ENCODE measurements around the gene MMP24.

MMP24 gene

GRCh38 chr20:35235881-35236280 lies 9.4 kb downstream of the MMP24 start:
- Histone ChIP-seq H3K79me2 (peaks cover 17% of the 10 kb centered on the region), H3K9me3 (ENCODE audit: control insufficient read depth, low read length) (no peaks in the 10 kb centered on the region), H3K4me1 (no peaks in the 10 kb centered on the region), H2AFZ (no peak overlapping the region), H3K9ac (no peak overlapping the region), H3K4me2 (ENCODE audit: low read length) (no peak overlapping the region), H3K27ac (no peak overlapping the region), H3K36me3 (ENCODE audit: control insufficient read depth, insufficient read depth, low read length) (no peaks in the 10 kb centered on the region), H3K27me3 (ENCODE audit: control insufficient read depth, insufficient read depth, low read length) (no peaks in the 10 kb centered on the region), H3K4me3 (ENCODE audit: low read depth, low read length) (no peak overlapping the region)
- no peak for TF ChIP-seq CTCF (IDR thresholded peaks at IDR 0.05)

GRCh38 chr20:35237486-35237885 lies 11.0 kb downstream of the MMP24 start:
- TF ChIP-seq CTCF (IDR thresholded peaks at IDR 0.05) = no peak
- no peaks in the 10 kb centered on the region for H3K9me3 ChIP-seq (ENCODE audit: control insufficient read depth, low read length)
- no peaks in the 10 kb centered on the region for H3K4me1 ChIP-seq
- H2AFZ ChIP-seq = no peak overlapping the region
- no peak overlapping the region for H3K9ac ChIP-seq
- no peak overlapping the region for H3K4me2 ChIP-seq (ENCODE audit: low read length)
- no peaks in the 10 kb centered on the region for H3K27me3 ChIP-seq (ENCODE audit: control insufficient read depth, insufficient read depth, low read length)
- H3K36me3 ChIP-seq (ENCODE audit: control insufficient read depth, insufficient read depth, low read length) = no peaks in the 10 kb centered on the region
- peaks cover 19% of the 10 kb centered on the region for H3K79me2 ChIP-seq
- H3K4me3 ChIP-seq (ENCODE audit: low read depth, low read length) = no peak overlapping the region
- no peak overlapping the region for H3K27ac ChIP-seq

- Histone ChIP-seq H3K27me3 (ENCODE audit: control insufficient read depth, insufficient read depth, low read length) (no peaks in the 10 kb centered on the region), H3K27ac (no peak overlapping the region), H3K36me3 (ENCODE audit: control insufficient read depth, insufficient read depth, low read length) (no peaks in the 10 kb centered on the region), H3K9me3 (ENCODE audit: control insufficient read depth, low read length) (no peaks in the 10 kb centered on the region), H3K4me1 (no peaks in the 10 kb centered on the region), H3K79me2 (peaks cover 19% of the 10 kb centered on the region), H3K4me2 (ENCODE audit: low read length) (no peak overlapping the region), H3K4me3 (ENCODE audit: low read depth, low read length) (no peak overlapping the region), H3K9ac (no peak overlapping the region), H2AFZ (no peak overlapping the region)
- TF ChIP-seq CTCF (IDR thresholded peaks at IDR 0.05) = no peak
Observed at GRCh38 chr20:35238170-35238569, 11.7 kb downstream of the MMP24 start.

- Histone ChIP-seq H3K36me3 (ENCODE audit: control insufficient read depth, insufficient read depth, low read length) (no peaks in the 10 kb centered on the region), H3K4me2 (ENCODE audit: low read length) (no peak overlapping the region), H3K9ac (no peak overlapping the region), H2AFZ (no peak overlapping the region), H3K4me1 (no peaks in the 10 kb centered on the region), H3K27me3 (ENCODE audit: control insufficient read depth, insufficient read depth, low read length) (no peaks in the 10 kb centered on the region), H3K4me3 (ENCODE audit: low read depth, low read length) (no peak overlapping the region), H3K79me2 (peaks cover 19% of the 10 kb centered on the region), H3K27ac (no peak overlapping the region), H3K9me3 (ENCODE audit: control insufficient read depth, low read length) (no peaks in the 10 kb centered on the region)
- TF ChIP-seq CTCF (IDR thresholded peaks at IDR 0.05) = no peak
Observed at GRCh38 chr20:35238735-35239134, 12.2 kb downstream of the MMP24 start.

GRCh38 chr20:35240083-35240810 lies 13.8 kb downstream of the MMP24 start:
- H3K79me2 ChIP-seq = peaks cover 14% of the 10 kb centered on the region
- H2AFZ ChIP-seq = no peak overlapping the region
- no peaks in the 10 kb centered on the region for H3K36me3 ChIP-seq (ENCODE audit: control insufficient read depth, insufficient read depth, low read length)
- H3K4me3 ChIP-seq (ENCODE audit: low read depth, low read length) = no peak overlapping the region
- H3K9ac ChIP-seq = no peak overlapping the region
- H3K27me3 ChIP-seq (ENCODE audit: control insufficient read depth, insufficient read depth, low read length) = no peaks in the 10 kb centered on the region
- no peaks in the 10 kb centered on the region for H3K9me3 ChIP-seq (ENCODE audit: control insufficient read depth, low read length)
- H3K4me1 ChIP-seq = no peaks in the 10 kb centered on the region
- no peak overlapping the region for H3K27ac ChIP-seq
- no peak for TF ChIP-seq CTCF (IDR thresholded peaks at IDR 0.05)
- no peak overlapping the region for H3K4me2 ChIP-seq (ENCODE audit: low read length)
